ENCODE measurements around the gene CDC73. TPM values are rescaled to one million over a fixed set of nuclear protein-coding genes. Genes with fewer than 3 reads are reported as not detected.

CDC73 gene
- total RNA-seq, 4 donors from 2014 or later: 41.4 to 89.4 (median 51.5) TPM

- Histone ChIP-seq H3K36me3 (peaks cover 0 to 34% (median 0%) of the 10 kb centered on the region in 3 donors), H3K27me3 (no peaks in the 10 kb centered on the region), H3K4me3 (no peak overlapping the region), H3K27ac (no peak overlapping the region), H3K9me3 (no peaks in the 10 kb centered on the region), H3K4me1 (no peaks in the 10 kb centered on the region)
- TF ChIP-seq EP300 (IDR thresholded peaks at IDR 0.05) (no peak), CTCF (IDR thresholded peaks at IDR 0.05) (no peak), POLR2A (IDR thresholded peaks at IDR 0.05) (no peak)
- DNase-seq (ENCODE audit: low spot score in 2 of 2): no peak
- WGBS, 2 donors: 95% methylated on average over 2 of the region's 2 CpGs
Observed at GRCh38 chr1:193259636-193260035, 137.8 kb downstream of the CDC73 start.

- no peak for DNase-seq (ENCODE audit: low spot score in 2 of 2)
- Histone ChIP-seq H3K36me3 (peaks cover 0 to 34% (median 0%) of the 10 kb centered on the region in 3 donors), H3K27me3 (no peaks in the 10 kb centered on the region), H3K4me1 (no peaks in the 10 kb centered on the region), H3K9me3 (no peaks in the 10 kb centered on the region), H3K27ac (no peak overlapping the region), H3K4me3 (no peak overlapping the region)
- 85 to 88% methylated on average over 4 of the region's 4 CpGs for WGBS, 2 donors
- TF ChIP-seq EP300 (IDR thresholded peaks at IDR 0.05) (no peak), POLR2A (IDR thresholded peaks at IDR 0.05) (no peak), CTCF (IDR thresholded peaks at IDR 0.05) (no peak)
Observed at GRCh38 chr1:193260056-193260745, 138.4 kb downstream of the CDC73 start.

GRCh38 chr1:193260896-193261295, 139.1 kb downstream of the CDC73 start:
- Histone ChIP-seq H3K27me3 (no peaks in the 10 kb centered on the region), H3K9me3 (no peaks in the 10 kb centered on the region), H3K4me1 (no peaks in the 10 kb centered on the region), H3K4me3 (no peak overlapping the region), H3K27ac (no peak overlapping the region), H3K36me3 (peaks cover 0 to 34% (median 0%) of the 10 kb centered on the region in 3 donors)
- no peak for DNase-seq (ENCODE audit: low spot score in 2 of 2)
- TF ChIP-seq EP300 (IDR thresholded peaks at IDR 0.05) (no peak), CTCF (IDR thresholded peaks at IDR 0.05) (no peak), POLR2A (IDR thresholded peaks at IDR 0.05) (no peak)

- peaks cover 0 to 34% (median 0%) of the 10 kb centered on the region in 3 donors for H3K36me3 ChIP-seq
- no peaks in the 10 kb centered on the region for H3K4me1 ChIP-seq
- H3K27me3 ChIP-seq: no peaks in the 10 kb centered on the region
- no peaks in the 10 kb centered on the region for H3K9me3 ChIP-seq
- H3K4me3 ChIP-seq: no peak overlapping the region
- TF ChIP-seq EP300 (IDR thresholded peaks at IDR 0.05): no peak
- no peak for TF ChIP-seq POLR2A (IDR thresholded peaks at IDR 0.05)
- no peak for TF ChIP-seq CTCF (IDR thresholded peaks at IDR 0.05)
- no peak overlapping the region for H3K27ac ChIP-seq
- WGBS, 2 donors: 94 to 96% methylated on average over 3 of the region's 3 CpGs
- no peak for DNase-seq (ENCODE audit: low spot score in 2 of 2)
Observed at GRCh38 chr1:193262661-193263060, 140.8 kb downstream of the CDC73 start.

GRCh38 chr1:193264313-193265065, 142.7 kb downstream of the CDC73 start:
- WGBS, 2 donors: 70 to 72% methylated on average over 4 of the region's 4 CpGs
- no peaks in the 10 kb centered on the region for H3K4me1 ChIP-seq
- TF ChIP-seq POLR2A (IDR thresholded peaks at IDR 0.05): no peak
- no peak for TF ChIP-seq CTCF (IDR thresholded peaks at IDR 0.05)
- no peak for TF ChIP-seq EP300 (IDR thresholded peaks at IDR 0.05)
- H3K9me3 ChIP-seq: no peaks in the 10 kb centered on the region
- H3K27me3 ChIP-seq: no peaks in the 10 kb centered on the region
- no peak overlapping the region for H3K4me3 ChIP-seq
- peaks cover 0 to 21% (median 0%) of the 10 kb centered on the region in 3 donors for H3K36me3 ChIP-seq
- DNase-seq (ENCODE audit: low spot score in 2 of 2): no peak
- H3K27ac ChIP-seq: no peak overlapping the region
